A549 treated with ZK216348 at 1 μM for 4 hours (cell line): ENCODE measurements around the gene MAP3K9. TPM values are rescaled to one million over a fixed set of nuclear protein-coding genes. Genes with fewer than 3 reads are reported as not detected.

Experiments used
- total RNA-seq: library from RNA; stranded (reverse); fragments of 200-300 nt; extraction: Qiagen RNA extraction; gene quantifications from 5 replicates; pipeline ENCODE4 v1.2.3, GENCODE V29; 2022; ENCODE audit warnings: low read depth

Gene MAP3K9
- 4.3 to 6.5 TPM (median 5.4 TPM) in 5 replicates for total RNA-seq

DNA sequence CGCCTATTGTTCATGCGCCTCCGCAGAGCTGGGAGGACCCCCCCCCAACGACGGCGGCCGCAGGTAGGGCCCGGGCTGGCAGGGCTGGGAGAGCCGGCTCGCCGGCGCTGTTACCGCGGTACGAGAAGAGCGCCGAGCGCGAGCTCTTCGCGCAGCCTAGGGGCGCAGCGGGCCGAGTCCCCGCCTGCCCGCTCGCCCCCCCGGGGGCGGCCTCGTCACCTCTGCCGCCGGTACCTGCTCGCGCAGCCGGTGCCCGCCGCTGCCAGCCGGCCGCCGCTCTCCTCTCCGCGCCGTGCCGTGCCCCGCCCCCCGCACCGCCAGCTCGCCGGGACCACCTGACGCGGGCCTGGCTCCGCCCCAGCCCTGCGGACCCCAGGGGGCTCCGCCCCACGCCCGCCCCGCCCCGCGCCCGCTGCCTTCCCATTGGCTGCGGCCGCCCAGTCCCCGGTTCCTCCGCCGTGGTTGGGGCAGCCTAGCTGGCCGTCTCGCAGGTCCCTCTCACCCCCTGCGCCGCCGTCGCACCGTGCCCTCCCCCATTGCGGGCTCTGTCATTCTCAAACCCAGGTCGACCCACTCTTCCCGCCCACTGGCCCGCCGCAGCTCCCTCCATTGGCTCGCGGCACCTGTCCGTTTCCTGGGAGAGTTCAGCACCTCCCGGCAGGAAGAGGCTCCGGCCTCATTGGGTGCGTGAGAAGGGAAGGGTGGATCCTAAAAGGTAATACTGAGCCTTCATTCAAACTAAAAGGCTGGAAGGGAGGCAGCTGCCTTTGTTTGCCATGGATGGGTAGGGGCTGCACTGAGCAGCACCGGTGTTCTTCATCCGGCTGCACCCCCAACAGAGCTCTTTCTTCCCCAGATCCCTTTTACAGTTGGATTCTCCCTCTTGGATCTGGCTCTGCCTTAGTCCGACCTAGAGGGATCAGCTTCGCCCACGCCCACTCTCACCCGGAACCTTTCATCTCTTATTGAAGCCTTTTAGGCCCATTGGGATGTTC lies at the start of gene MAP3K9:
TSS of gene MAP3K9 (minus strand) at position 289 of the 995 bp plus-strand sequence. CDS start 342 bp downstream, outside the sequence.

Other genes starting within 250 kb of the MAP3K9 start
- 39.5 to 67.9 TPM (median 42.2 TPM) in 5 replicates for gene MED6, start 208.9 kb downstream of the MAP3K9 start, total RNA-seq
- gene TTC9, start 167.6 kb downstream of the MAP3K9 start, total RNA-seq, result 2.3 to 3.0 TPM (median 2.8 TPM) in 5 replicates
- 13.9 to 22.8 TPM (median 17.5 TPM) in 5 replicates for gene PCNX1, start 97.9 kb upstream of the MAP3K9 start, total RNA-seq